GM12873 (cell line): ENCODE results near the gene UGT2B15.
"Not testable (repeated sequence)": the region's sequence is repeated elsewhere in the genome, so short reads cannot be mapped to it uniquely, and the experiment has no call there.

Source experiments
- CTCF ChIP-seq: IDR thresholded peaks from 2 replicates; pipeline ENCODE4 v1.5.1; 2012; ENCODE audit warnings: low read depth, mild to moderate bottlenecking, moderate library complexity, low read length, control low read depth; ENCODE audit not compliant: insufficient read depth; ENCODE audit errors: missing control alignments

UGT2B15 gene

GRCh38 chr4:68670479-68670939 lies at the start of gene UGT2B15:
TSS of gene UGT2B15 (minus strand) at chr4:68670652. CDS start at chr4:68670618, 34 bp downstream.
- not testable (repeated sequence) for TF ChIP-seq CTCF

GRCh38 chr4:68719075-68719473 lies 48.6 kb upstream of the UGT2B15 start:
- no peak for TF ChIP-seq CTCF

- no peak for TF ChIP-seq CTCF
Measured at GRCh38 chr4:68718447-68719074, 48.1 kb upstream of the UGT2B15 start.

GRCh38 chr4:68717999-68718398 lies 47.5 kb upstream of the UGT2B15 start:
- TF ChIP-seq CTCF: no peak

- TF ChIP-seq CTCF: no peak
Measured at GRCh38 chr4:68714400-68714799, 43.9 kb upstream of the UGT2B15 start.

GRCh38 chr4:68712207-68712606 lies 41.8 kb upstream of the UGT2B15 start:
- no peak for TF ChIP-seq CTCF

- no peak for TF ChIP-seq CTCF
Measured at GRCh38 chr4:68708566-68708965, 38.1 kb upstream of the UGT2B15 start.

- TF ChIP-seq CTCF: no peak
Measured at GRCh38 chr4:68700152-68700551, 29.7 kb upstream of the UGT2B15 start.
